ENCODE measurements around the gene CMPK1.

Gene CMPK1

GRCh38 chr1:47324682-47325081 lies 8.9 kb upstream of the CMPK1 start:
- no peak overlapping the region for H3K4me3 ChIP-seq (ENCODE audit: low read length, poor library complexity, severe bottlenecking)
- H2AFZ ChIP-seq (ENCODE audit: low read length), result 0 out of 2 replicates have a peak overlapping the region, but pooled peaks have one; percentile 54
- H3K79me2 ChIP-seq (ENCODE audit: insufficient read depth, low read length), result no peaks in the 10 kb centered on the region
- H3K4me2 ChIP-seq (ENCODE audit: low read depth, low read length, poor library complexity, severe bottlenecking), result no peak overlapping the region
- no peaks in the 10 kb centered on the region for H3K36me3 ChIP-seq (ENCODE audit: insufficient read depth, low read length)
- H3K9ac ChIP-seq (ENCODE audit: low read depth, low read length, poor library complexity, severe bottlenecking), result no peak overlapping the region
- TF ChIP-seq EZH2phosphoT487 (IDR thresholded peaks at IDR 0.05; ENCODE audit: borderline replicate concordance) (no peak), CTCF (conservative IDR thresholded peaks at IDR 0.05; ENCODE audit: low read length) (no peak)
- H4K20me1 ChIP-seq (ENCODE audit: insufficient read depth, low read length, poor library complexity, severe bottlenecking), result no peaks in the 10 kb centered on the region
- no peaks in the 10 kb centered on the region for H3K27me3 ChIP-seq (ENCODE audit: insufficient read depth, low read length, poor library complexity, severe bottlenecking)
- no peaks in the 10 kb centered on the region for H3F3A ChIP-seq (ENCODE audit: low read depth)
- H3K9me3 ChIP-seq (ENCODE audit: insufficient read depth, low read depth, low read length), result no peaks in the 10 kb centered on the region
- H3K4me1 ChIP-seq (ENCODE audit: insufficient read depth, low read length, poor library complexity, severe bottlenecking), result no peaks in the 10 kb centered on the region
- H3K9me2 ChIP-seq (replicated peaks; ENCODE audit: low read depth, low read length), result no peaks in the 10 kb centered on the region

DNA sequence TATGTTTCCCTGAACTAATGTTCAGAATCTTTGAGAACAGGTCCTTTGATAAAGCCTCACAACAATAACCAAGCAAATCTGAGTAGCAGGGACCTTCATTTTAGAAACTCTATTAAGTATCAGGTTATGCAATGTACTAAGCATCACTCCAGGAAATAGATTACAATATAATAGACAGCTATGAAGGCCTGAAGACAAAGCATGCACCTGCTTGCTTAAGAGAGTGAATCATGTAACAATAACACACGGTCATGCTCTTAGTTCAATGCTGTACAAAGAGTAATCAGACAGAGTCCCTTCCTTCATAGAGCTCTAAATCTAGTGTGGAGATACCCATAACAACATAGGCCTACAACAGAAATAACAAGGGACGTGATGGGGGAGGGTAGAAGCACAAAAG lies 8.1 kb upstream of the CMPK1 start:
- H3K9ac ChIP-seq (ENCODE audit: low read depth, low read length, poor library complexity, severe bottlenecking), result no peak overlapping the region
- no peaks in the 10 kb centered on the region for H3K4me1 ChIP-seq (ENCODE audit: insufficient read depth, low read length, poor library complexity, severe bottlenecking)
- H3K36me3 ChIP-seq (ENCODE audit: insufficient read depth, low read length), result no peaks in the 10 kb centered on the region
- no peak overlapping the region for H3K4me3 ChIP-seq (ENCODE audit: low read length, poor library complexity, severe bottlenecking)
- no peaks in the 10 kb centered on the region for H3F3A ChIP-seq (ENCODE audit: low read depth)
- no peaks in the 10 kb centered on the region for H3K79me2 ChIP-seq (ENCODE audit: insufficient read depth, low read length)
- H3K9me2 ChIP-seq (replicated peaks; ENCODE audit: low read depth, low read length), result no peaks in the 10 kb centered on the region
- no peaks in the 10 kb centered on the region for H4K20me1 ChIP-seq (ENCODE audit: insufficient read depth, low read length, poor library complexity, severe bottlenecking)
- H3K9me3 ChIP-seq (ENCODE audit: insufficient read depth, low read depth, low read length), result no peaks in the 10 kb centered on the region
- H3K4me2 ChIP-seq (ENCODE audit: low read depth, low read length, poor library complexity, severe bottlenecking), result no peak overlapping the region
- H2AFZ ChIP-seq (ENCODE audit: low read length), result no peak overlapping the region
- TF ChIP-seq CTCF (conservative IDR thresholded peaks at IDR 0.05; ENCODE audit: low read length) (no peak), EZH2phosphoT487 (IDR thresholded peaks at IDR 0.05; ENCODE audit: borderline replicate concordance) (no peak)
- H3K27me3 ChIP-seq (ENCODE audit: insufficient read depth, low read length, poor library complexity, severe bottlenecking), result no peaks in the 10 kb centered on the region

DNA sequence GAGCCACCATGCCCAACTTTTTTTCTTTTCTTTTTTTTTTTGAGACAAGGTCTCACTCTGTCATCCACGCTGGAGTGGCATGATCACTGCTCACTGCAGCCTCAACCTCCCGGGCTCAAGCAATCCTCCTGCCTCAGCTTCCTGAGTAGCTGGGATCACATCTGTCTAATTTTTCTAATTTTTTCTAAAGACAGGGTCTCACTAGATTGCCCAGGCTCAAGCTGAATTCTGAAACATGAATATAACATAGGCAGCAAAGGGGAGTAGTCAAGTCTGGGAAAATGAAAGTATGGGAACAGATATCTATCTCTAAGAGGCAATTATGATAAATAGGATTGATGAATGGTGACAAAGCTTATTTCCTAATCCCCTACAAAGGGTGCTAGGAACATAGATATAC lies 7.3 kb upstream of the CMPK1 start:
- Histone ChIP-seq H3K27me3 (ENCODE audit: insufficient read depth, low read length, poor library complexity, severe bottlenecking) (no peaks in the 10 kb centered on the region), H3K4me2 (ENCODE audit: low read depth, low read length, poor library complexity, severe bottlenecking) (no peak overlapping the region), H3K36me3 (ENCODE audit: insufficient read depth, low read length) (no peaks in the 10 kb centered on the region), H2AFZ (ENCODE audit: low read length) (no peak overlapping the region), H3K4me1 (ENCODE audit: insufficient read depth, low read length, poor library complexity, severe bottlenecking) (no peaks in the 10 kb centered on the region), H3K4me3 (ENCODE audit: low read length, poor library complexity, severe bottlenecking) (no peak overlapping the region), H3F3A (ENCODE audit: low read depth) (no peaks in the 10 kb centered on the region), H3K79me2 (ENCODE audit: insufficient read depth, low read length) (no peaks in the 10 kb centered on the region), H3K9me2 (replicated peaks; ENCODE audit: low read depth, low read length) (no peaks in the 10 kb centered on the region), H3K9ac (ENCODE audit: low read depth, low read length, poor library complexity, severe bottlenecking) (no peak overlapping the region), H4K20me1 (ENCODE audit: insufficient read depth, low read length, poor library complexity, severe bottlenecking) (no peaks in the 10 kb centered on the region), H3K9me3 (ENCODE audit: insufficient read depth, low read depth, low read length) (no peaks in the 10 kb centered on the region)
- TF ChIP-seq CTCF (conservative IDR thresholded peaks at IDR 0.05; ENCODE audit: low read length) (no peak), EZH2phosphoT487 (IDR thresholded peaks at IDR 0.05; ENCODE audit: borderline replicate concordance) (no peak)

All from Loucy (cell line).